Pancreas (tissue), 10 donors: ENCODE measurements around the gene ATF2. TPM values are rescaled to one million over a fixed set of nuclear protein-coding genes. Genes with fewer than 3 reads are reported as not detected.
A peak's percentile ranks its signal among the peaks of the same experiment; 100 is the strongest.

Experiments
- ATAC-seq, 4 donors: fragments of 200-7000 bp; cut with Tn5 transposase; one replicate each; pipeline versions ENCODE4 v1.8.0 to v1.9.1; 2020; ENCODE audit warnings: mild to moderate bottlenecking in 4 of 4, moderate library complexity in 4 of 4
- DNase-seq, 6 donors: peaks; one replicate each; pipeline ENCODE4 v3.0.0-alpha.2; 2020
- FAIRE-seq: peaks from 2 replicates; lab custom pipeline; 2012; peaks lifted over from hg19 to GRCh38; lab: Jason Lieb, UNC
- H3K27ac ChIP-seq, 4 donors: fragments of 200-600 bp; sonication (generic); 1 replicate in 3 of 4; 2 replicates in 1 of 4; pipeline versions ENCODE4 v1.5.0 to v1.8.0; 2020
- H3K27me3 ChIP-seq, 4 donors: fragments of 200-600 bp; one replicate each; pipeline ENCODE4 v1.8.0; 2021
- H3K36me3 ChIP-seq, 3 donors: fragments of 200-600 bp; sonication (generic) in 1 of 3; one replicate each; pipeline versions ENCODE4 v1.5.0 to v1.8.0; 2020 to 2021
- H3K4me1 ChIP-seq, 3 donors: fragments of 200-600 bp; one replicate each; pipeline ENCODE4 v1.8.0; 2021
- H3K4me3 ChIP-seq, 4 donors: fragments of 200-600 bp; sonication (generic) in 2 of 4; one replicate each; pipeline versions ENCODE4 v1.5.0 to v1.8.0; 2020 to 2021
- H3K9me3 ChIP-seq, 4 donors: fragments of 200-600 bp; one replicate each; pipeline ENCODE4 v1.8.0; 2021
- CTCF ChIP-seq, 4 donors: fragments of 200-600 bp; sonication (generic) in 3 of 4; IDR thresholded peaks; one replicate each; pipeline versions ENCODE4 v1.5.0 to v1.8.0; 2021; ENCODE audit warnings: antibody characterized with exemption in 4 of 4
- WGBS, 2 donors: extraction: QIAGEN DNeasy Blood & Tissue Kit; methylation state at CpG; one replicate each; pipeline ENCODE4 v1.1.7; 2013; 5-methylcytosine and 5-hydroxymethylcytosine counted together
- intact Hi-C, 3 donors: fragments of 100-400 bp; cut with DNase I; formaldehyde crosslinking; loops; one replicate each; pipeline versions ENCODE4 v1.11.1 to v1.14.2; 2022
- polyA plus RNA-seq, 2 donors: library from polyadenylated mRNA; stranded (reverse); fragments of 200-250 nt; gene quantifications; one replicate each; pipeline ENCODE4 v1.2.3, GENCODE V29; 2013
- total RNA-seq, 6 donors: library from RNA; stranded (reverse); fragmentation: NEBNext Ultra II Directional in 4 of 6; extraction: Animal tissue kit (Norgen Biotek cat#: 25700) in 4 of 6; gene quantifications; one replicate each; pipeline versions ENCODE4 v1.2.1 to v1.2.4, GENCODE V29; 2021 to 2023
- donor health status: healthy with polysubstance abuse.
- donor health status: DM: no; HTN: no; CAD: no; lungs with moderate emphysema.
- donor health status: DM: no; HTN: no; CAD: no.
- donor health status: control.
- donor health status: control.
- donor health status: Bipolar disorder and iron deficiency.
- donor health status: DM: yes; HTN: yes; CAD: no.
- donor health status: DM: no; HTN: no; CAD: no.
- donor health status: DM: no; HTN: no; CAD: no.
- donor health status: DM: yes; HTN: yes; CAD: no.

ATF2 gene
- total and polyA plus RNA-seq, 8 donors = 7.9 to 36.1 (median 22.7) TPM

DNA sequence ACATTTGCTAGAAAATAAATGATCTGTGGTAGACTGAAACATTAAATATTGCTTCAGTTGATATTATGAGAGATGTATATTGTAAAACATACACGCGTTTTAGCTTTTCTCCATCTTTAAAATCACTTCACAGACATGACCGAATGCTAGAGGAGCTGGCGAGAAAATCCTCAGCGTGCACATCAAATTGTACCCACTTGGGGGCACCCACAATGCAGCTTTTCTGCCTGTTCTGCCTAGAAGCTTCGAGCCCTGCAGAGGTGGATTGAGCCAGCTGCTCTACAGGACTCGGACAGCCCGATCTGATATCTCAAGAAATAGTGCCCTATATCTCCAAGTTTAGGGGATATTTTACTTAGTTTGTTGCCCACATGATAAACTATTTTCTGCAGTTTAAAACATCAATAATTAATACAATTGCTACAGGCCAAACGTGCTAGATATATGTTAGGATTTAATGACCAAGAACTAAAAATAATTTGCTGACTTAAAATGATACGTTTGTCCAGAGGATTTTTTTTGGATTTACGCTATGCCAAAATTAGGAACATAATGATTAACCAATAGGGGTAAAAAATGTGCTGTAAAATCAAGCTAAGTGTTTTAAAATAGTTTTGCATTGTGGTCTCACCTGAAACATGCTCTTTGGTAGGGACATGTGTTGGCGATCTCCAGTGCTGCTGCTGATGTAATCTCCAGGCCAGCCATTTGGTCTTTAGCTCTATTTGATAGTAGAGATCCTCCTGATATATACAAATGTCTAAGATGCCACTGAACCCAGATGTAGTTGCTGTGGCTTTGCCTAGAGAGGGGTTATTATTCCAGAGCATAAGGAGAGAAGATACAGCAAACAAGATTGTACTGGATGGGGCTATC lies 35.9 kb upstream of the ATF2 start:
- ATAC-seq (peak; percentile 78 to 100 (median 98)), FAIRE-seq (no peak), DNase-seq (peak; percentile 37 to 70 (median 52))
- intact Hi-C loops = no loop called here
- no peak overlapping the region for H3K4me3 ChIP-seq
- peak in 3 of 4 donors; percentile 23 to 39 (median 34) for TF ChIP-seq CTCF (IDR thresholded peaks at IDR 0.05)
- WGBS, 2 donors = 22 to 26% methylated on average over 12 of the region's 12 CpGs
- no peaks in the 10 kb centered on the region for H3K9me3 ChIP-seq
- H3K27ac ChIP-seq = no peak overlapping the region
- H3K36me3 ChIP-seq = no peaks in the 10 kb centered on the region
- peaks cover 0 to 4% (median 0%) of the 10 kb centered on the region in 4 donors for H3K27me3 ChIP-seq
- no peaks in the 10 kb centered on the region for H3K4me1 ChIP-seq

GRCh38 chr2:175195012-175195411 lies 27.0 kb upstream of the ATF2 start:
- Histone ChIP-seq H3K4me3 (no peak overlapping the region), H3K4me1 (no peaks in the 10 kb centered on the region), H3K9me3 (no peaks in the 10 kb centered on the region), H3K27ac (no peak overlapping the region), H3K27me3 (no peaks in the 10 kb centered on the region), H3K36me3 (no peaks in the 10 kb centered on the region)
- intact Hi-C loops = no loop called here
- DNase-seq = no peak
- ATAC-seq = no peak
- TF ChIP-seq CTCF (IDR thresholded peaks at IDR 0.05) = no peak
- FAIRE-seq = no peak

DNA sequence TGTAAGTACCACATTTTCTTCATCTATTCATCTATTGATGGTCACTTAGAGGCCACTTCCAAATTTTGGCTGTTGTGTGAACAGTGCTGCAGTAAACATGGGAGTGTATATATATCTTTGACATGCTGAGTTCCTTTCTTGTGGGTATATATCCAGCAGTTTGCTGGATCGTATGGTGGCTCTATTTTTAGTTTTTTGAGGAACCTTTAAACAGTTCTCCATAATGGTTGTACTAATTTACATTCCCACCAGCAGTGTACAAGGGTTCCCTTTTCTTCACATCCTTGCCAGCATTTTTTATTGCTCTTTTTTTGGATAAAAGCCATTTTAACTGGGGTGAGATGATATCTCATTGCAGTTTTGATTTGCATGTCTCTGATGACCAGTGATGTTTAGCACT lies 20.8 kb upstream of the ATF2 start:
- Histone ChIP-seq H3K9me3 (no peaks in the 10 kb centered on the region), H3K36me3 (no peaks in the 10 kb centered on the region), H3K27me3 (no peaks in the 10 kb centered on the region), H3K27ac (no peak overlapping the region), H3K4me3 (no peak overlapping the region), H3K4me1 (no peaks in the 10 kb centered on the region)
- FAIRE-seq (no peak), ATAC-seq (no peak), DNase-seq (no peak)
- no peak for TF ChIP-seq CTCF (IDR thresholded peaks at IDR 0.05)
- WGBS, 2 donors = 56 to 74% methylated on average over 1 of the region's 1 CpG
- intact Hi-C loops = no loop called here

- H3K9me3 ChIP-seq = no peaks in the 10 kb centered on the region
- H3K4me1 ChIP-seq = no peaks in the 10 kb centered on the region
- 97 to 100% methylated on average over 1 of the region's 1 CpG for WGBS, 2 donors
- DNase-seq = no peak
- H3K27me3 ChIP-seq = no peaks in the 10 kb centered on the region
- FAIRE-seq = no peak
- no peaks in the 10 kb centered on the region for H3K36me3 ChIP-seq
- no peak overlapping the region for H3K27ac ChIP-seq
- H3K4me3 ChIP-seq = no peak overlapping the region
- TF ChIP-seq CTCF (IDR thresholded peaks at IDR 0.05) = no peak
- intact Hi-C loops = no loop called here
- ATAC-seq = peak in 1 of 4 donors; percentile 24
Measured at GRCh38 chr2:175187378-175187777, 19.4 kb upstream of the ATF2 start.

DNA sequence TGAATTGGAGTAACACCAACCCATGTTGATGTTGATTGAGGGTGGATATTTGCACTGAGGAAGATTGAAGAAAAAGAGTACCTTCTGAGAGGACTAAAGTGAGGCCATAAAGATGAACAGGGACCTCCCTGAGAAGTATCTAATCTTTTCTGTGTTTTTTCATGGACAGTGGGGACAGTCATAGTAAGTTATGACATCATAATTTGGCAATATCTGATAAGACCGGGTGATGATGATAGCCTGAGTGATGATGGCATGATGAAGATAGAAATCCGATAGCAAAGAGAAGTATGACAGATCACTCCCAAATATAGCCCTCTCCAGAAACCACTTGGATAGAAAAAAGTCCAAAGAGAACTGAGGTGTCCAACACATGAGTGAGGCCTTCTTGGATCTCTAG lies 15.7 kb upstream of the ATF2 start:
- no peaks in the 10 kb centered on the region for H3K9me3 ChIP-seq
- intact Hi-C loops = no loop called here
- H3K27ac ChIP-seq = no peak overlapping the region
- DNase-seq = no peak
- no peaks in the 10 kb centered on the region for H3K27me3 ChIP-seq
- peaks cover 0 to 8% (median 8%) of the 10 kb centered on the region in 3 donors for H3K36me3 ChIP-seq
- no peak for FAIRE-seq
- no peak overlapping the region for H3K4me3 ChIP-seq
- H3K4me1 ChIP-seq = peaks cover 0 to 9% (median 0%) of the 10 kb centered on the region in 3 donors
- no peak for ATAC-seq
- 79 to 81% methylated on average over 2 of the region's 2 CpGs for WGBS, 2 donors
- no peak for TF ChIP-seq CTCF (IDR thresholded peaks at IDR 0.05)
